HG03565 (cell line): ENCODE results near the gene FBXO48.

Experiments
- ATAC-seq: cut with Tn5 transposase; IDR thresholded peaks from one replicate; pipeline ENCODE4 v1.9.1; 2021; ENCODE audit warnings: mild to moderate bottlenecking, moderate library complexity; ENCODE audit not compliant: unreplicated experiment

Gene FBXO48

DNA sequence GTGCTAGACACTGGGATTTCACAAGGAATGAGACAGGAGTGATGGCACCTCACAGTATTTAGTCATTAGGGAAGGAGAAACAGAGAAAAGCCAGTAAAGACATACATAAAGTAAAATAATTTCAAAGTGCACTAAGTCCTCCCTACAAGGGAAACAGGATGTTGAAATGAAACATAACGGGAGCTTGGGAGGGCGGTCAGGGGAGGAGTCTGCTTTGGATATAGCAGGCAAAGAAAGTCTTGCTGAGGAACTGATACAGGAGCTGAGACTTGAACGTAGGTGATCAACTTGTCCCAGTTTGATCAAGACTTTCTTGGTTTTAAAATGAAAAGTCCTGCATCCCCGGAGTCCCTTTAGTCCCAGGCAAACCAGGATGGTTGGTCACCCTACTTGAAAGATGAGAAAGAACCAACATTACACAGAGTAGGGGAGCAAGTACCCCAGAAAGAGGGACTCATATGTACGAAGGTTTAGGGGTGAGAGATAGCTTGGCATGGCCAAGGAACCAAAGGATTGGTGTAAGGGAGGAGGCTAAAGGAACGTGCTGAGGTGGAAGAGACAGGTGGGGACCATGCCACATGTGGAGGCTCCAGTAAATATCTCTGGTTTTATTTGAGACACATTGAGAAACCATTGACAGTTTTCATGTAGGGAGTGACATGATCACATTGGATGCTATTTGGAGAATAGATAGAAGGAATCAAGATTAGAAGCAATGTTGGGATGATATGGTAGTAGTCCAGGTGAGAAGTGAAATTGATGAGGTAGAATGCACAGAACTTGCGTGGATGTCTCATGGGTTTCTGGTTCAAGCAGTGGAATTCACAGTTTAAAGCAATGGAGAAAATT, 28.4 kb downstream of the FBXO48 start:
- ATAC-seq = no peak

DNA sequence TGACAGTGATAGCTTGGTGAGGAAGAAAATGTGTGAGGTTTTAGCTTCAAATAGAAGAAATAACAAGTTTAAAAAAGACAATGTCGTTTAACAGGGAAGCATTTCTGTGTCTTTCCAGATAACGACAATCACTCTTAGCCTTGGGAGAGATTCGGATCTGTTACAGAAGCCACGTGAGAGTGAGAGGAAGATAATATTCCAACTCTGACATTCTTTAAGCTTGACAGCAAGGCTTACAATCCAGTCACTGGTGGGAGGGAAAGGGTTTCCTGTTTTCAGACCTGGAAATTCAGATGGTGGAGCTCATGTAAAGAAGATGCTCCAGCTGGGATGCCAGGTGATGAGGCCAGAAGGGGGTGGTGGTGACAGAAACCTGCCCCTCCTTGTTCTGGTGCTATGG, 30.8 kb downstream of the FBXO48 start:
- ATAC-seq = no peak

DNA sequence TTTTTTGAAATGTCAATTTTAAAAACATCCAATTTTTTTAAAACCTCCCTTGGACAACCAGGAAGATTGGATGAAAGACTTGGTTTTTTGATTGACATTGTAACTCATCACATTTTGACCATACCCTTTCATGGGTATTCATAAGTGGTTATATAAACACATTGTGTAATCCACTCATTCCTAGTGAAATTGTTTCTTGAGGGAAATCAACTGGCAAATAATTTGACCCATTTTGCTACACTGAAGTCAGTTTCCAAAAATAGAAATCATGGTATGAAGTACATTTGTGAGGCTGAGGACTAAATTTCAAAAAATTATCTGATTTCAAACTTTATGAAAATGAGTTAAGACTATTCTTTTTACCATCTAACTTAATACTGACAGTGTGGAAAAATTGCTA, 31.5 kb downstream of the FBXO48 start:
- no peak for ATAC-seq

GRCh38 chr2:68434981-68435380, 32.1 kb downstream of the FBXO48 start:
- ATAC-seq = no peak

- ATAC-seq = no peak
These were observed 34.1 kb downstream of the FBXO48 start for GRCh38 chr2:68432696-68433658.

- no peak for ATAC-seq
These were observed 35.6 kb downstream of the FBXO48 start for GRCh38 chr2:68431316-68431972.

DNA sequence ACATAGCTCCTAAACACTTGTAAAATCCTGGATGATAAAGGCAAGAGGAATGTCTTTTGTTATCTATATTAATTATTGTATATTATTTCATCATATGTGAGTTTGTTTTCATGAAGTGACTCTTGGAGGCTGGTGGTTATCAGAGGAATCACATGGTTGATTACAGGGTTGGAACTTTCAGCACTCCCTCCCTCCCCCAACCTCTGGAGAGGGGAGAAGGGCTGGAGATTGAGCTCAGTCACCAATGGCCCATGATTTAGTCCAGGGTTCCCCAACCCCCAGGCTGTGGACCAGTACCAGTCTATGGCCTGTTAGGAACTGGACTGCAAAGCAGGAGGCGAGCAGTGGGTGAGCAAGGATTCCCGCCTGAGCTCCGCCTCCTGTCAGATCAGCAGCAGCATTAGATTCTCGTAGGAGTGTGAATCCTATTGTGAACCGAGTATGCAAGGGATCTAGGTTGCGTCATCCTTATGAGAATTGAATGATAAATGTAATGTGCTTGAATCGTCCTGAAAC, 37.7 kb downstream of the FBXO48 start:
- ATAC-seq = no peak

GRCh38 chr2:68428746-68429145, 38.3 kb downstream of the FBXO48 start:
- no peak for ATAC-seq

DNA sequence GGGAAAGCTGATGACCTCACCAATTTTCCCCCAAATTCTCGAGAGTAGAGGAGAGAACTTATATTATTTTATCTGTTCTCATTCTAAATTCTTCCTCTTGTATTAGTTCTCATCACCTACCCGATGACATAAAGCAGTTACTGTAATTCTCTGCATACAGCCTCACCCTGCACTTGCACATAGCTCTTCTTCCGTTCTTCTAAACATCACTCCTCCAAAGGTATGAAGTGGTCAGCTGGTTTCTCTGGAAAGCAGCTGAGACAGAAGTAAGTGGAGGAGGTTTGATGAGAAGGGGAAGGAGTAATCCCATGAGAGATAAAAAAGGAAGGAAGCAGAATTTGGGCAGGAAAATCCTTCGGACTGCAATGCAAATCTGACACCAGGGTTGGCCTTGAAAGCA, 39.0 kb downstream of the FBXO48 start:
- no peak for ATAC-seq

GRCh38 chr2:68426848-68427579, 40.1 kb downstream of the FBXO48 start:
- peak; percentile 22 for ATAC-seq

DNA sequence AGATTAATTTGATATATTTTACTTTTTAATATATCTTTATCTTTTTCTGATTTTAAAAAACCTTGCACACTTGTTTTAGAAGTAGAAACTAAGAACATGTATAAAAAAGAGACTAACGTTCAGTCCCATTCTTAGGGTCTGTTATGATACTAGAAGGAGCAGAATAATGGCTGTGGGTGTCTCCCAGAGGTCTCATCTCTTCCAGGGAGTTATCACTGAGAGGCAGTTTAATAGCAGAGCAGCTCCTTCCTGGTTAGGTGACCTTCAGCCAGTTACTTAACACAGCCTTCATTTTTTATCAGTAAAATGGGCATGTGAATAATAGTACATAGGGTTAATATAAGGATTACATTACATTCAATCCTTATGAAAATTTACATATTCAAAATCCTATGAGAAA, 40.6 kb downstream of the FBXO48 start:
- no peak for ATAC-seq

DNA sequence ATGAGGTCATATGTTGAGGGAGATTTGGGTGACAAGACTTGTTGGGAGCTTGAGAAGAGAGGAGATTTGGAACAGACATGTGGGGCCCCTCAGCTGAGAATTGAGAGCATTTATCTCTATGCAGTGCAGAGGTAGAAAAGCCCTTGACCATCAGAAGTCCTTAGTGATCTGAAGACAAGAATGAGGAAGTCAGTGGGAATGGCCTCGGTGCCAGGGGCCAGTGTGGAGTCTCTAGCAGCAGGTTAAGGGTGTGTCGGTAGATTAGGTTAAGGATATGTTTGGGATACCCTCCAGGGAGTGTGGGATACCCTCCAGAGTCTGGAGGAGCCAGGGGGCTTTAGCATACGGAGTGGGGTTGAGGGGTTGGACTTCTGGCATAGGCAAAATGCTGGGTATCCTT, 41.6 kb downstream of the FBXO48 start:
- no peak for ATAC-seq

DNA sequence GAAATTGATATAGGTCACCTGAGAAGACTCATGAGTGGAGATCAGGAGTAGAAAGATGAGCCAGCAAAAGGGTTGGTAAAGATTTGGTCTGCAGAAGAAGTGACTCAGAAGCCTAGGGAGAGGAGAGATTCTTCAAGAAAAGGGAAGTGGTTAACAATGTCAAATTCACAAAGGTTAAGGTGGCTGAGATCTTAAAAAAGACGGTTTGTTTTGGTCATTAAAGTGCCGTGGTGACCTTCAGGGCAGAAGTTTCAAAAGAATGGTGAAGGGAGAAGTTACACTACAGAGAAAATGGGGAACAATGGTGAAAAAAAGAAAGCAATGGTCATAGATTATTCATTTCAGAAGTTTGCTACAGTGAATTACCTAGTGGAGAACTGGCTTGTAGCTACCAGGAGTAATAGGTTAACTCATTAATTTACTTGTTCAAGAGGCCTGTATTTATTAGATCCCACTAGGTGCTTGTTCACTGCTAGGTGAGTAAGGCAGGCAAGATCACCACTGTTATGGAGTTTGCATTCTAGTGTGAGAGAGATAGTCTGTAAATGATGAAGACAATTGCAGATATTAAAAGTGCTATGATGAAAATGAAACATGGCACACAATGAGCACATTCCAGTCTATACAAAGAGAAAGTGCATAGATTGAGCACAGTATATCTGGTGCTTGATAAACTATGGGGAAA, 43.0 kb downstream of the FBXO48 start:
- peak; percentile 83 for ATAC-seq

- no peak for ATAC-seq
These were observed 46.7 kb downstream of the FBXO48 start for GRCh38 chr2:68420254-68420910.

DNA sequence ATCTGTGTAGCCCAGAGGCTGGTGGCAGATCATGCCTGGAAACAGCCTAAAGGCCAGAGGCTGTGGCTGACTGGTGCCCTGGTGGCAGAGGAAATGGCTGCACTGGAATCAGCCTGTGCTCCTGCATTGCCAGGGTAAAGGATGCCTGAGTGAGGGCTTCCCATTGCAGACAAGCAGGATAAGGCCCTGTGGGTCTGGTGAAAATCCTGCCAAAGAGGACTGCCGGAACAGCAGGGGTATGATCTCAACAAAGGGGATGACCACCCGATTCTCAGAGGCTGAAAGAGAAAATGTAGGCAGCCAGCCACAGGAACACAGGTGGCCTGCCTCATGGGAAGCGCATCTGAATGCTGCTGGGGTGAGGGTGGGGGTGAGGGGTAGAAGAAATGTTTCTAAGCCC, 48.2 kb downstream of the FBXO48 start:
- ATAC-seq = no peak

DNA sequence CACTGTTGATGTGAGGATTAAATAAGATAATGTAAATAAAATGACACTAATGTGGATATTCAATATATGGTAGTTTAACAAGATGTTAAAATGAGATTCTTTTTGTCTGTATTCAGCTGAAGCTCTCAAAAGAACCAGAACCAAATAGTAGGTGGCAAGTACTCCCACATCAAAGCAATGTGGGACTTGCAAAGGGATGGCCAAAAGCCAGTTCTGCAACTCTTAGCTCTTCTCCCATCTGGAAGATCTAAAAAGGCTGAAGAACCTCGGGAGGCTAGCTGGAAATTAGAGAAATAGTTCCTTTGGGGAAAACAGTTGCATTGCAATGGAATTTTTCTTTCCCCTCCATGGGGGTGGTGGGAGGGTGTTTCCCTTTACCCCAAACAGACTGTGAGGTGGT, 48.7 kb downstream of the FBXO48 start:
- no peak for ATAC-seq

DNA sequence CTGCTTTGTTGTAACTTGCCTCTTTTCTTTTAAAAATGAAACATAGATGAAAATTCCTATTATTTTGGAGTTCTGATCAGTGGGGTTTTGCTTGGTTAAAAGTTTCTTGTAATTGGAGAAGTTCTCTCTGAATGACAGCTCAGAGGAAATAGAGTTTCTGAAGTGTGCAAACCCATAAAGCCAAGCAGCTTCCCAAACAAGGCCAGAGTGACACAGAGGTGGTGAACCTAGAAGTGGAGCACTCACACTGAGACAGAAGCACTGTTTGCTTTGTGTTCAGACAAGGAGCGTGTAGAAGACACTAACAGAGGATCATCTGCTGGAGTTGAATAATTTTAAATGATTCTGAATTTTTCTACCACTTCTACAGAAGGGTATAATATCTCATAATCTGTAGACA, 49.2 kb downstream of the FBXO48 start:
- ATAC-seq = no peak

DNA sequence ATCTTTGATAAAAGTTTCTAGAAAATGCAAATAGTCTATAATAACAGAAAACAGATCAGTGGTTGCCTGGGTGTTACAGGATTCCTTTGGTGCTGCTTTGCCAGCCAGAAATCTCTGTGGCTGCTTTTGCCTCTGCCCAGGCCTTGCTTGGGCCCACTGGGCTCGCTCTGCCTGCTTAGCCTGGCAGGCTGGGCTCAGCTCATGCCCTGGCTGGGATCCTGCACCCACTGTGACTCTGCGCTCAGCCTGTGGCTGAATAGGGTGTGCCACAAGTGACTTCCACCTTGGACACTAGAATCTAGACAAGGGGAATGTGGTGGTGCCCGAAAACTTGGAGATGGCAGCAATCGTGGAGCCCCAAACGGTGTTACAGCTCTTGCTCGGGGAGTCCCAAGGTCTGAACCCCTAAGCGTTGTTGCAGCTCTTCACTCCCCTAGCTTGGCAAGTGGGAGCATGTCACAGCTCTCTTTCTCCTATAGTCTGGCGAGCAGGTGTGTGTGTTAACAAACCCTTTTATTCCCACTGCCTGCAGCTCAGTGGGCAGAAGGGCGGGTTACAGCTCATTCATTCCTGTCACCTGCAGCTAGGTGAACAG, 50.9 kb downstream of the FBXO48 start:
- no peak for ATAC-seq

DNA sequence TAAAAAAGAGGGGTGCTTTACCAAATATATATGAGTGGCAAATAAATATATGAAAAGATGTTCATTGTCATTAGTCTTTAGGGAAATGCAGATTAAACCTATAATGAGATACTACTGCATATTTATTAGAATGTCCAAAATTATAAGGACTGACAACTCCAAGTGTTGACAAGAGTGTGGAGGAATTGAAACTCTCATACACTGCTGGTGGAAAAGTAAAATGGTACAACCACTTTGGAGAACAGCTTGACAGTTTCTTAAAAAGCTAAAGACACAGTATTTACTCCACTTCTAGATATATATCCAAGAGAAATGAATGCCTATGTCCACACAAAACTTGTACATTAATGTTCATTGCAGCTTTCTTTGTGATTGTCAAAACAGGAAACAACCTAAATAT, 51.6 kb downstream of the FBXO48 start:
- no peak for ATAC-seq
